PC-9 (cell line): ENCODE measurements around the gene FAM20C.

Experiments
- CTCF ChIP-seq: fragments of 200-600 bp; sonication (generic); conservative IDR thresholded peaks from 2 replicates; pipeline ENCODE4 v1.6.1; 2017; ENCODE audit warnings: mixed run types, antibody characterized with exemption, mild to moderate bottlenecking, moderate library complexity
- EZH2 ChIP-seq: fragments of 200-600 bp; sonication (generic); IDR thresholded peaks from 2 replicates; pipeline ENCODE4 v1.8.0; 2017; ENCODE audit warnings: antibody characterized with exemption, low read depth

GRCh38 chr7:252981-253380 is 60.6 kb downstream of the FAM20C start:
- no peak for TF ChIP-seq CTCF
- no peak for TF ChIP-seq EZH2
